Esophagus muscularis mucosa (tissue), 4 donors: ENCODE results near the gene RBMS1. TPM values are rescaled to one million over a fixed set of nuclear protein-coding genes. Genes with fewer than 3 reads are reported as not detected.

ENCODE experiments used
- DNase-seq: peaks from one replicate; pipeline ENCODE4 v3.0.0-alpha.2; 2017; ENCODE audit errors: extremely low spot score
- H3K27ac ChIP-seq, 4 donors: fragments of 200-600 bp; sonication (generic); replicated peaks in 1 of 4; 1 replicate in 3 of 4; 2 replicates in 1 of 4; pipeline ENCODE4 v1.5.1; 2016 to 2019; ENCODE audit warnings: mild to moderate bottlenecking in 1 of 4
- H3K27me3 ChIP-seq, 4 donors: fragments of 200-600 bp; sonication (generic); one replicate each; pipeline versions ENCODE4 v1.5.1 to v1.6.0; 2016 to 2019
- H3K36me3 ChIP-seq, 4 donors: fragments of 200-600 bp; sonication (generic); one replicate each; pipeline ENCODE4 v1.5.1; 2016 to 2019
- H3K4me1 ChIP-seq, 4 donors: fragments of 200-600 bp; sonication (generic); one replicate each; pipeline ENCODE4 v1.5.1; 2016 to 2019
- H3K4me3 ChIP-seq, 4 donors: fragments of 200-600 bp; sonication (generic); 1 replicate in 2 of 4; 2 replicates in 2 of 4; pipeline ENCODE4 v1.5.1; 2016 to 2019; ENCODE audit warnings: mild to moderate bottlenecking in 4 of 4, moderate library complexity in 1 of 4
- H3K9me3 ChIP-seq, 4 donors: fragments of 200-600 bp; sonication (generic); 1 replicate in 3 of 4; 2 replicates in 1 of 4; pipeline ENCODE4 v1.5.1; 2016 to 2019
- CTCF ChIP-seq, 3 experiments: fragments of 200-600 bp in 2 of 3; fragments of 450-650 bp in 1 of 3; sonication (generic) in 2 of 3; IDR thresholded peaks; one replicate each; pipeline ENCODE4 v1.5.1; 2017 to 2019; ENCODE audit warnings: antibody characterized with exemption in 3 of 3, mild to moderate bottlenecking in 2 of 3, moderate library complexity in 1 of 3
- EP300 ChIP-seq: sonication (generic); formaldehyde crosslinking; IDR thresholded peaks from one replicate; pipeline ENCODE4 v1.6.1; 2017; ENCODE audit warnings: antibody characterized with exemption
- POLR2A ChIP-seq: fragments of 450-650 bp; IDR thresholded peaks from one replicate; pipeline ENCODE4 v1.6.1; 2017; ENCODE audit warnings: antibody characterized with exemption, moderate library complexity, mild to moderate bottlenecking, low read depth
- POLR2AphosphoS5 ChIP-seq, 2 donors: sonication (generic); formaldehyde crosslinking; IDR thresholded peaks; one replicate each; pipeline ENCODE4 v1.6.1; 2017; ENCODE audit warnings: antibody characterized with exemption in 2 of 2
- WGBS: methylation state at CpG from one replicate; pipeline ENCODE4 v1.1.5; 2018; 5-methylcytosine and 5-hydroxymethylcytosine counted together
- intact Hi-C: fragments of 100-400 bp; cut with DNase I; formaldehyde crosslinking; loops from one replicate; pipeline ENCODE4 v1.15.1; 2023
- total RNA-seq, 4 donors: library from RNA; depleted of rRNA; stranded (reverse); fragments of >200 nt; gene quantifications; one replicate each; pipeline versions ENCODE4 v1.1.0 to v1.2.1, GENCODE V29; 2016

The RBMS1 gene
- total RNA-seq, 4 donors from 2014 or later = 86.8 to 116 (median 93.1) TPM

GRCh38 chr2:160471950-160472349 is 21.7 kb downstream of the RBMS1 start:
- Histone ChIP-seq H3K27ac (peak overlapping the region; percentile 45 to 71 (median 64)), H3K9me3 (no peaks in the 10 kb centered on the region), H3K27me3 (no peaks in the 10 kb centered on the region), H3K4me3 (peak overlapping the region in 2 of 4 donors; percentile 1 to 20), H3K36me3 (no peaks in the 10 kb centered on the region), H3K4me1 (peaks cover 41 to 86% (median 67%) of the 10 kb centered on the region in 4 donors)
- 37% methylated on average over 3 of the region's 3 CpGs for WGBS
- intact Hi-C loops = no loop called here
- TF ChIP-seq POLR2AphosphoS5 (IDR thresholded peaks at IDR 0.05) (no peak), CTCF (IDR thresholded peaks at IDR 0.05) (no peak), EP300 (no peak), POLR2A (no peak)
- no peak for DNase-seq

GRCh38 chr2:160469621-160470204 is 23.9 kb downstream of the RBMS1 start:
- Histone ChIP-seq H3K9me3 (no peaks in the 10 kb centered on the region), H3K4me3 (no peak overlapping the region), H3K36me3 (no peaks in the 10 kb centered on the region), H3K4me1 (peaks cover 54 to 95% (median 78%) of the 10 kb centered on the region in 4 donors), H3K27me3 (no peaks in the 10 kb centered on the region), H3K27ac (peak overlapping the region; percentile 31 to 59 (median 56))
- DNase-seq = no peak
- TF ChIP-seq POLR2A (no peak), EP300 (no peak), POLR2AphosphoS5 (IDR thresholded peaks at IDR 0.05) (no peak), CTCF (IDR thresholded peaks at IDR 0.05) (no peak)
- 58% methylated on average over 5 of the region's 5 CpGs for WGBS
- intact Hi-C loops = no loop called here

- no peak for TF ChIP-seq CTCF (IDR thresholded peaks at IDR 0.05)
- no peak for TF ChIP-seq POLR2A
- no peak for TF ChIP-seq POLR2AphosphoS5 (IDR thresholded peaks at IDR 0.05)
- TF ChIP-seq EP300 = no peak
- Histone ChIP-seq H3K36me3 (no peaks in the 10 kb centered on the region), H3K9me3 (no peaks in the 10 kb centered on the region), H3K27me3 (no peaks in the 10 kb centered on the region), H3K27ac (peak overlapping the region; percentile 31 to 59 (median 56)), H3K4me3 (no peak overlapping the region), H3K4me1 (peaks cover 54 to 95% (median 78%) of the 10 kb centered on the region in 4 donors)
- no peak for DNase-seq
- WGBS = 66% methylated on average over 6 of the region's 6 CpGs
- intact Hi-C loops = no loop called here
Observed at GRCh38 chr2:160469164-160469563, 24.4 kb downstream of the RBMS1 start.

- intact Hi-C loops = no loop called here
- H3K4me3 ChIP-seq = no peak overlapping the region
Observed at GRCh38 chr2:160467086-160467485, 26.5 kb downstream of the RBMS1 start.

More at GRCh38 chr2:160467086-160467485, 26.5 kb downstream of the RBMS1 start:
- no peak overlapping the region for H3K27ac ChIP-seq
- peaks cover 44 to 90% (median 70%) of the 10 kb centered on the region in 4 donors for H3K4me1 ChIP-seq
- H3K36me3 ChIP-seq = no peaks in the 10 kb centered on the region
- WGBS = 90% methylated on average over 6 of the region's 6 CpGs
- DNase-seq = no peak
- no peaks in the 10 kb centered on the region for H3K27me3 ChIP-seq
- H3K9me3 ChIP-seq = no peaks in the 10 kb centered on the region
- TF ChIP-seq POLR2A (no peak), CTCF (IDR thresholded peaks at IDR 0.05) (no peak), POLR2AphosphoS5 (IDR thresholded peaks at IDR 0.05) (no peak), EP300 (no peak)
